ENCODE results near the gene MCCC1. TPM values are rescaled to one million over a fixed set of nuclear protein-coding genes. Genes with fewer than 3 reads are reported as not detected.

MCCC1 gene
- total RNA-seq, 1 experiment from 2014 or later: 42.8 TPM

DNA sequence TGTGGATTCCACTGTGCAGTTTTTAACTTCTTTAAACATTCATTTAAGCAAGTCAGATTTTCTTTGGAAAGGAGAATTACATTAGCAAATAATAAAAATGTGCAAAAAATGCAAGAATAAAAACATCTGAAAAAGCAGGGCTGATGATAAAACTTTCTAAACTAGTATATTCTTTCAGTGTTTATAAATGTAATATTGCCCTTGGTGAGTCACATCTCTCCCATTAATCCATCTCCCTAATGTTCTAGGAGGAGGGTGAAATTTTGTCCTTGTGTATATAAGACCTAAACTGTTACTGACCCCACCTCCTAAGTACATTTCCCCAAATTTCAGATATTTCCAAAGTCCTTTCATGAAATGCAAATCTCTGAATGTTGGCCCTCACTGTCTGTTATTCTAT lies 90.5 kb downstream of the MCCC1 start:
- no peaks in the 10 kb centered on the region for H3K9me3 Mint-ChIP-seq (ENCODE audit: unreplicated experiment)
- ChIA-PET CTCF (no interaction called here), POLR2A (no interaction called here)
- no peak overlapping the region for H3K27ac Mint-ChIP-seq (ENCODE audit: unreplicated experiment)
- TF ChIP-seq, protein P1, sequence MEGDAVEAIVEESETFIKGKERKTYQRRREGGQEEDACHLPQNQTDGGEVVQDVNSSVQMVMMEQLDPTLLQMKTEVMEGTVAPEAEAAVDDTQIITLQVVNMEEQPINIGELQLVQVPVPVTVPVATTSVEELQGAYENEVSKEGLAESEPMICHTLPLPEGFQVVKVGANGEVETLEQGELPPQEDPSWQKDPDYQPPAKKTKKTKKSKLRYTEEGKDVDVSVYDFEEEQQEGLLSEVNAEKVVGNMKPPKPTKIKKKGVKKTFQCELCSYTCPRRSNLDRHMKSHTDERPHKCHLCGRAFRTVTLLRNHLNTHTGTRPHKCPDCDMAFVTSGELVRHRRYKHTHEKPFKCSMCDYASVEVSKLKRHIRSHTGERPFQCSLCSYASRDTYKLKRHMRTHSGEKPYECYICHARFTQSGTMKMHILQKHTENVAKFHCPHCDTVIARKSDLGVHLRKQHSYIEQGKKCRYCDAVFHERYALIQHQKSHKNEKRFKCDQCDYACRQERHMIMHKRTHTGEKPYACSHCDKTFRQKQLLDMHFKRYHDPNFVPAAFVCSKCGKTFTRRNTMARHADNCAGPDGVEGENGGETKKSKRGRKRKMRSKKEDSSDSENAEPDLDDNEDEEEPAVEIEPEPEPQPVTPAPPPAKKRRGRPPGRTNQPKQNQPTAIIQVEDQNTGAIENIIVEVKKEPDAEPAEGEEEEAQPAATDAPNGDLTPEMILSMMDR (IDR thresholded peaks at IDR 0.05; ENCODE audit: insufficient read depth in 1 of 2, low read depth in 1 of 2, low read length in 1 of 2, severe bottlenecking in 1 of 2, unreplicated experiment in 1 of 2): no peak
- no TSS peak for BruUV-seq (replicated peaks)
- no peaks in the 10 kb centered on the region; the same call in 1 of the 2 replicates for H3K36me3 ChIP-seq (ENCODE audit: control insufficient read depth, insufficient read depth, low read length)
- H3K36me3 Mint-ChIP-seq (ENCODE audit: insufficient read depth, unreplicated experiment): peaks cover 10% of the 10 kb centered on the region
- H3K4me3 Mint-ChIP-seq (ENCODE audit: unreplicated experiment): no peak overlapping the region
- H3K9me3 ChIP-seq: no peaks in the 10 kb centered on the region
- intact Hi-C loops (cut with micrococcal nuclease; ENCODE audit: unreplicated experiment): no loop called here
- no peaks in the 10 kb centered on the region for H3K27me3 Mint-ChIP-seq (ENCODE audit: insufficient read depth, unreplicated experiment)
- H3K27me3 ChIP-seq (replicated peaks; ENCODE audit: control insufficient read depth, insufficient read depth, low read length): no peaks in the 10 kb centered on the region
- H3K4me3 ChIP-seq (ENCODE audit: low read depth, low read length): no peak overlapping the region
- H3K4me1 ChIP-seq: no peaks in the 10 kb centered on the region
- no peaks in the 10 kb centered on the region for H3K4me1 Mint-ChIP-seq (ENCODE audit: low read depth, unreplicated experiment)
- DNase-seq: no peak

DNA sequence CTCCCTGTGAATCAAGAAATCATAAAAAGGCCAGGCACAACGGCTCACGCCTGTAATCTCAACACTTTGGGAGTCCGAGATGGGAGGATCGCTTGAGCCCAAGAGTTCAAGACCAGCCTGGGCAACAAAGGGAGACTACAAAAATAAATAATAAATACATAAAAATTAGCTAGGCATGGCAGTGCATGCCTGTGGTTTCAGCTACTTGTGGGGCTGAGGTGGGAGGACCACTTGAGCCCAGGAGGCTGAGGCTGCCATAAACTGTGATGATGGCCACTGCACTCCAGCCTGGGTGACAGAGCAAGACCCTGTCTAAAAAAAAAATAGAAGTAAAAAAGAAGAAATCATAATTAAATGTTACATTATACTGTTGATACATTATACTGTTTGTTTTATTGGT lies 91.0 kb downstream of the MCCC1 start:
- Histone ChIP-seq H3K4me3 (ENCODE audit: low read depth, low read length) (no peak overlapping the region), H3K9me3 (no peaks in the 10 kb centered on the region), H3K4me1 (no peaks in the 10 kb centered on the region), H3K27me3 (replicated peaks; ENCODE audit: control insufficient read depth, insufficient read depth, low read length) (no peaks in the 10 kb centered on the region), H3K36me3 (ENCODE audit: control insufficient read depth, insufficient read depth, low read length) (no peaks in the 10 kb centered on the region; the same call in 1 of the 2 replicates)
- no peaks in the 10 kb centered on the region for H3K9me3 Mint-ChIP-seq (ENCODE audit: unreplicated experiment)
- H3K4me3 Mint-ChIP-seq (ENCODE audit: unreplicated experiment): no peak overlapping the region
- TF ChIP-seq, protein P1 (IDR thresholded peaks at IDR 0.05; ENCODE audit: insufficient read depth in 1 of 2, low read depth in 1 of 2, low read length in 1 of 2, severe bottlenecking in 1 of 2, unreplicated experiment in 1 of 2): no peak
- H3K27me3 Mint-ChIP-seq (ENCODE audit: insufficient read depth, unreplicated experiment): no peaks in the 10 kb centered on the region
- peaks cover 10% of the 10 kb centered on the region for H3K36me3 Mint-ChIP-seq (ENCODE audit: insufficient read depth, unreplicated experiment)
- BruUV-seq (replicated peaks): no TSS peak
- ChIA-PET CTCF (no interaction called here), POLR2A (no interaction called here)
- H3K27ac Mint-ChIP-seq (ENCODE audit: unreplicated experiment): no peak overlapping the region
- no peaks in the 10 kb centered on the region for H3K4me1 Mint-ChIP-seq (ENCODE audit: low read depth, unreplicated experiment)
- intact Hi-C loops (cut with micrococcal nuclease; ENCODE audit: unreplicated experiment): no loop called here
- no peak for DNase-seq

DNA sequence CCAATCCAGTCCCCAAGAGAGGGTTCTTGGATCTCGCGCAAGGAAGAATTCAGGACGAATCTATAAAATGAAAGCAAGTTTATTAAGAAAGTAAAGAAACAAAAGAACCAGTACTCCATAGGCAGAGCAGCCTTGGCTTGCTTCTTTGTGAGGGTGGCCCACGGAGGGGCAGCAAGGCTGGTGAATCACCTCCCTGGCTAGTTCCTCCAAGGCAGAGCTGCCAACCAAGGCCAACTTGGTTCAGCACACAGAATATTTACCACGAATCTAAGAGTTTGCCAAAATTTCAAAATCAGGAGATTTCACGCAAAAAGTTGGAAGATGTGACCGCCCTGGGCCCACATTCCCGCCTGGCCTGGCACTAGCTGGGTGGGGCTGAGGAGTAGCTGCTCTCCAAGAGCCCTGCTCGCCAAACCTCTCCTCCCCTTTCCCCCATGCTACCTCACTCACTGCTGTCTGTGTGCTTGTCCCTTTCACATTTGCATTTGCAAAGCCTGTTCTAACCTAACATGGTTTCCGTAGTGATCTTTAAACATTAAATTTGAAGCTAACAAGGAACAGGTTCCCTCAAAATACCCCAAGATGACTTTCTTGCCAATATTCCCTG lies 92.8 kb downstream of the MCCC1 start:
- no peaks in the 10 kb centered on the region for H3K4me1 ChIP-seq
- POLR2A ChIA-PET: no interaction called here
- no peaks in the 10 kb centered on the region for H3K9me3 ChIP-seq
- H3K4me3 ChIP-seq (ENCODE audit: low read depth, low read length): no peak overlapping the region
- no peak for DNase-seq
- H3K36me3 ChIP-seq (ENCODE audit: control insufficient read depth, insufficient read depth, low read length): no peaks in the 10 kb centered on the region
- intact Hi-C loops (cut with micrococcal nuclease; ENCODE audit: unreplicated experiment): no loop called here
- H3K4me1 Mint-ChIP-seq (ENCODE audit: low read depth, unreplicated experiment): no peaks in the 10 kb centered on the region
- TF ChIP-seq, protein P1 (IDR thresholded peaks at IDR 0.05; ENCODE audit: insufficient read depth in 1 of 2, low read depth in 1 of 2, low read length in 1 of 2, severe bottlenecking in 1 of 2, unreplicated experiment in 1 of 2): no peak
- BruUV-seq (replicated peaks): no TSS peak
- H3K9me3 Mint-ChIP-seq (ENCODE audit: unreplicated experiment): no peaks in the 10 kb centered on the region
- H3K36me3 Mint-ChIP-seq (ENCODE audit: insufficient read depth, unreplicated experiment): no peaks in the 10 kb centered on the region
- no peak overlapping the region for H3K27ac Mint-ChIP-seq (ENCODE audit: unreplicated experiment)
- no peak overlapping the region for H3K4me3 Mint-ChIP-seq (ENCODE audit: unreplicated experiment)
- H3K27me3 Mint-ChIP-seq (ENCODE audit: insufficient read depth, unreplicated experiment): no peaks in the 10 kb centered on the region
- H3K27me3 ChIP-seq (replicated peaks; ENCODE audit: control insufficient read depth, insufficient read depth, low read length): no peaks in the 10 kb centered on the region
- CTCF ChIA-PET: no interaction called here

Data from Caco-2 (cell line).